Activated naive CD8-positive, alpha-beta T cell (primary cell): ENCODE data around the gene HCAR1.
"Not testable (repeated sequence)": the region's sequence is repeated elsewhere in the genome, so short reads cannot be mapped to it uniquely, and the experiment has no call there.

ENCODE experiments used
- H3K27ac Mint-ChIP-seq: one replicate; pipeline ENCODE4 v1.8.0; 2021; ENCODE audit warnings: mixed read lengths
- H3K27me3 Mint-ChIP-seq: one replicate; pipeline ENCODE4 v1.8.0; 2021; ENCODE audit warnings: mixed read lengths
- H3K36me3 Mint-ChIP-seq: one replicate; pipeline ENCODE4 v1.8.0; 2021; ENCODE audit warnings: mixed read lengths
- H3K4me1 Mint-ChIP-seq: one replicate; pipeline ENCODE4 v1.8.0; 2021; ENCODE audit warnings: low read depth, mixed read lengths
- H3K4me3 Mint-ChIP-seq: one replicate; pipeline ENCODE4 v1.8.0; 2021; ENCODE audit warnings: mild to moderate bottlenecking, mixed read lengths
- H3K9me3 Mint-ChIP-seq: one replicate; pipeline ENCODE4 v1.8.0; 2021; ENCODE audit warnings: low read depth, mixed read lengths

Gene HCAR1

DNA sequence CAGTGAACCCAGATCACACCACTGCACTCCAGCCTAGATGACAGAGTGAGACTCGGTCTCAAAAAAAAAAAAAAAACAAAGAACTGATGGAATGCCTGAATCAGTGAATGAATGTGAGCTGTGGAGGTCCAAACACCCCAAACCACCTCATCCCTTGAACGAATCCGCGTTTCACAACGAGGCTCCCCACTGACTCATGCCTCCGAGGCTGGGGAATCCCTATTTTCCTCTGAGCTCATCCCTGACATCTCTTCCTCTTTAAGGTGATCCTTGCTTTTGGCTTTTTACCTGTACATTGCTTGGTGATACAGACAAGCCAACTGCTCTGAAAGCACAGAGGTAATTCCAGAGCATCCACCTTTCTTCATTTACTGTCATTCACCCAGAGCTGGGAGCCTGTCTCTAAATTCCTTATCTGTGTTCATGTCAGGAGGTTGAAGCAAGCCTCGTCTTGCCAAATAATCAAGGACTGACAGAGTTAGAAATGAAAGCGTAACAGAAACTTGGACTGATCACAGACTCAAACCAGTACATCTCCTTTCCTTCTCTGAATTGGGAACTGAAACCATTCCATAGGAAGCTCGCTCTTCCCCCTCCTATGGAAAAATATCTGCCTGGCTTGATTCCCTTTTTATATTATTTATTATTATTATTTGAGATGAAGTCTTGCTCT lies 30.5 kb downstream of the HCAR1 start:
- not testable (repeated sequence) for H3K27me3 Mint-ChIP-seq, H3K9me3 Mint-ChIP-seq, H3K27ac Mint-ChIP-seq, H3K36me3 Mint-ChIP-seq, H3K4me3 Mint-ChIP-seq, H3K4me1 Mint-ChIP-seq

DNA sequence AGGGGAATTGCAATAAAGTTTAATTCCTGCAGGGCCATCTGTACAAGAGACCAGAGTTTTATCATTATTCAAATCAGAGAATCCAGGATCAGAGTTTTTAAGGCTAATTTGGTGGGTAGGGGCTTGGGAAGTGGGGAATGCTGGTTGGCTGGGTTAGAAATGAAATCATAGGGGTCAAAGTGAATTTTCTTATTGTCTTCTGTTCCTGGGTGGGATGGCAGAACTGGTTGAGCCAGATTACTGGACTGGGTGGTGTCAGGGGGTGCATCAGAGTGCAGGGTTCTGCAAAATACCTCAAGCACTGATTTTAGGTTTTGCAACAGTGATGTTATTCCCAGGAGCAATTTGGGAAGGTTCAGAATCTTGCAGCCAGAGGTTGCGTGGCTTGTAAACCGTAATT lies 33.7 kb downstream of the HCAR1 start:
- not testable (repeated sequence) for H3K4me1 Mint-ChIP-seq, H3K27ac Mint-ChIP-seq, H3K36me3 Mint-ChIP-seq, H3K9me3 Mint-ChIP-seq, H3K27me3 Mint-ChIP-seq, H3K4me3 Mint-ChIP-seq

DNA sequence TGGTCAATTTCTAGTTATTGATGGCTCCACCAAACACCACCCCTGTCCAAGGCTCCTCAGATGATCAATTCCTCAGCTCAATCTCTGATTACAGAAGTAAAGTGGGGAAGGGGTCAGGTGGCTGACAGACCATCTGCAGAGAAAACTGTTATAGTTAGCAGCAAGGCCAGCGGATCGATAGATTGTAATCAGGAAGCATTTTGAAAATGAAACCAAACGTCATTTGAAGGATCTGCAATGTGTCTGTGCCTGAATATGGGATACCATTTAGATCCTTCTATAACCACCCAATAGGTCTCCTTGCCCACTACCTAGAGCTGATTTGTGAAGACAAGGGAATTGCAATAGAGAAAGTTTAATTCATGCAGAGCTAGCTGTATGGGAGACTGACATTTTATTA lies 39.1 kb downstream of the HCAR1 start:
- Mint-ChIP-seq H3K27ac (no peak overlapping the region), H3K4me1 (no peaks in the 10 kb centered on the region), H3K36me3 (no peaks in the 10 kb centered on the region), H3K9me3 (no peaks in the 10 kb centered on the region), H3K27me3 (no peaks in the 10 kb centered on the region), H3K4me3 (no peak overlapping the region)

DNA sequence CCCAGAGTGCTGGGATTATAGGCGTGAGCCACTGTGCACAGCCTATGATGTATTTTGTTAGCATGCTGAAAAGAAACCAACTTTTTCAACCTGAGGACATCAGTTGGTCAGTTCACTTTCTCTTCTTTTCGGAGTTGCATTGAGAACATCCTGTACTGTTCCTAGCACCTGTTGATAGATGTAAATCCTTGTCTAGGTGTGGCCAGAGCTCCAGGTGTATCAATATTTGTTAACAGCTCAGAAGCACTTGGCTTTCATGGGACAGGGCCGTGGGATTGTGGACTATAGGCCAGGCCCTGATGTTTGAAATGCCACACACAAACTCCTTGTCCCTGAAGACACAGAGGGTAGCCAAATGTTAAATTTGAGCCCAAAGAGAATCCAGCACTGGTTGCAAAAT lies 42.4 kb downstream of the HCAR1 start:
- no peaks in the 10 kb centered on the region for H3K9me3 Mint-ChIP-seq
- H3K4me1 Mint-ChIP-seq: no peaks in the 10 kb centered on the region
- H3K36me3 Mint-ChIP-seq: no peaks in the 10 kb centered on the region
- no peak overlapping the region for H3K27ac Mint-ChIP-seq
- no peak overlapping the region for H3K4me3 Mint-ChIP-seq
- no peaks in the 10 kb centered on the region for H3K27me3 Mint-ChIP-seq

DNA sequence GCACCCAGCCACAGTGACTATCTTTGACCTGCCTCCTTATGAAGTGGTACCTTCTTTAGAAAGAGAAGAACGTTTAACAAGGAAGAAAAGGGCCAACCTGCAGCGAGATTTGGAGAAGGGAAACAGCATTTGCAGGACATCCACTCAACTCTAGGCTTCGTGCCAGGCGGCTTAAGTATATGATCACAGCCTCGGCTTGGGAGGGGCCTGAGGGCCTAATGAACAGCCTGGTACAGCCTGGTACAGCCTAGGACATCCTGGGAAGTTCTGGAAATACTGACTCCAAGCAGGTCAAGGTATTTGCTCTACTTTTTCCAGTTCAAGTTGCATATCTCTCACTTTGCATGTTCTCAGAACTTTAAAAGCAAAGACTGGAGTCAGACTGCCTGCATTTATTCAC lies 43.6 kb downstream of the HCAR1 start:
- Mint-ChIP-seq H3K4me1 (no peaks in the 10 kb centered on the region), H3K27me3 (no peaks in the 10 kb centered on the region), H3K9me3 (no peaks in the 10 kb centered on the region)

DNA sequence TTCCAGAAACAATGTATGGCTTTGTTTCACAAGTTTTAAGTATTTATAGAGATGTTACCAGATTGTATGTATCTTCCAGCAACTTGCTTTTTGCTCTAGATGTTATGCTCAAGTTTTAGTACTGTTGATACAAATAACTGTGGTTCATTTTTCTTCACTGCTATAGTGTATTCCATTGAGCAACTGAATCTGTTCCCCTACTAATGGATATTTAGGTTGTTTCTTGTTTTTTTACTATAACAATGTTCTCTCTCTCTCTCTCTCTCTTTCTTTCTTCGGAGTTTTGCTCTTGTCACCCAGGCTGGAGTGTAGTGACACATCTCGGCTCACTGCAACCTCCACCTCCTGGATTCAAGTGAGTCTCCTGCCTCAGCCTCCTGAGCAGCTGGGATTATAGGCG lies 44.1 kb downstream of the HCAR1 start:
- Mint-ChIP-seq H3K4me1 (no peaks in the 10 kb centered on the region), H3K36me3 (no peaks in the 10 kb centered on the region), H3K27me3 (no peaks in the 10 kb centered on the region), H3K4me3 (no peak overlapping the region), H3K9me3 (no peaks in the 10 kb centered on the region), H3K27ac (no peak overlapping the region)

More for the DNA sequence above, 43.6 kb downstream of the HCAR1 start:
- no peaks in the 10 kb centered on the region for H3K36me3 Mint-ChIP-seq
- no peak overlapping the region for H3K27ac Mint-ChIP-seq
- no peak overlapping the region for H3K4me3 Mint-ChIP-seq

DNA sequence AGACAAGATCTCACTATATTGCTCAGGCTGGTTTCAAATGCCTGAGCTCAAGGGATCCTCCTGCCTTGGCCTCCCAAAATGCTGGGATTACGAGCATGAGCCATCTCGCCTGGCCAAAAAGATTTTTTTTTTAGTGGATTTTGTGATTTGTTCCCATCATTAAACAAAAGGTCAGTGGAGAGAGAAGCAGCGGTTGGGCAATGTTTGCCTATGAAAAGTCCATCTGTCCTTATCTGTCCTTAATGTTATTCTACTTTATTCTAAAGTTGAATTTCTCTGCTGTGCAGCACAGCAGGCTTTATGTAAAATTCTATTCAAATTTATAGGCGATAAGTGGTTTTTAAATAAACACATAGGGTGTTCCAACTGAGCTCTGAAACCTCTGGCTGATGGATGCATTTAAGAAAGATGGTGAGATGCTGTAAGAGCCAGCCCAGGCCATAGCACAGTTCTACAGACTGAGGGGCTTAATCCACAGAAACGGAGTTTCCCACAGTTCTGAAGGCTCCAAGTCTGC lies 46.3 kb downstream of the HCAR1 start:
- Mint-ChIP-seq H3K27ac (no peak overlapping the region), H3K36me3 (no peaks in the 10 kb centered on the region), H3K4me3 (no peak overlapping the region)

DNA sequence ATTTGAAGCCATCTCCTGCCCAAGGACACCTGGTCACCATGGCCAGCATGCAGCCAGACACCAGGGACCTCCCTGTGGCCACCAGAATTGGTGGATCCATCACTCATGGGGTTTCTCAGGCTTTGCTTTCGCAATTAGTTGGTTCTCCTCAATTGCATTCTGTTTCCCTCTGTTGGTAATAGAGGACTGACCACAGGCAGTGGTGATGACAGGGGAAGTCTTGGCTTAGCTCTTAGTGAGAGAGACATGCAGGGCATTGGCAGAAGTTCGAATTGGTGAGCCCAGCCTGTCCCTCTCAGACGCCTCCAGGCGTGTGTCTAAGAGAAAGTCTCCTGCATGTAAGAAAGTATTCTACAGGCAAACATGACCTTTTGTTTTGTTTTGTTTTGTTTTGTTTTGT lies 48.8 kb downstream of the HCAR1 start:
- Mint-ChIP-seq H3K4me1 (no peaks in the 10 kb centered on the region), H3K4me3 (no peak overlapping the region), H3K9me3 (no peaks in the 10 kb centered on the region), H3K36me3 (no peaks in the 10 kb centered on the region), H3K27me3 (peaks cover 5% of the 10 kb centered on the region), H3K27ac (no peak overlapping the region)

More for the DNA sequence above, 46.3 kb downstream of the HCAR1 start:
- no peaks in the 10 kb centered on the region for H3K27me3 Mint-ChIP-seq
- no peaks in the 10 kb centered on the region for H3K4me1 Mint-ChIP-seq
- no peaks in the 10 kb centered on the region for H3K9me3 Mint-ChIP-seq

DNA sequence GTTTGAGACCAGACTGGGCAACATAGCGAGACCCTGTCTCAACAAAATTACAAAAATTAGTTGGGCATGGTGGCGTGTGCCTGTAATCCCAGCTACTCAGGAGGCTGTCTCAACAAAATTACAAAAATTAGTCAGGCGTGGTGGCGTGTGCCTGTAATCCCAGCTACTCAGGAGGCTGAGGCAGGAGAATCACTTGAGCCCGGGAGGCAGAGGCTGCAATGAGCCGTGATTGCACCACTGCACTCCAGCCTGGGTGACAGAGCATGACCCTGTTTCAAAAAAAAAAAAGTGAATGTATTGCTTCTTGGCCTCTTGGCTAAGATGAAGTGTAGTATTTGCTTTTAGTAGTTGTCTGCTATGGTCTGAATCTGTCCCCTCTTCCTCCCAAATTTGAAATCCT lies 49.7 kb downstream of the HCAR1 start:
- not testable (repeated sequence) for H3K36me3 Mint-ChIP-seq, H3K27ac Mint-ChIP-seq, H3K4me3 Mint-ChIP-seq, H3K4me1 Mint-ChIP-seq, H3K9me3 Mint-ChIP-seq, H3K27me3 Mint-ChIP-seq

DNA sequence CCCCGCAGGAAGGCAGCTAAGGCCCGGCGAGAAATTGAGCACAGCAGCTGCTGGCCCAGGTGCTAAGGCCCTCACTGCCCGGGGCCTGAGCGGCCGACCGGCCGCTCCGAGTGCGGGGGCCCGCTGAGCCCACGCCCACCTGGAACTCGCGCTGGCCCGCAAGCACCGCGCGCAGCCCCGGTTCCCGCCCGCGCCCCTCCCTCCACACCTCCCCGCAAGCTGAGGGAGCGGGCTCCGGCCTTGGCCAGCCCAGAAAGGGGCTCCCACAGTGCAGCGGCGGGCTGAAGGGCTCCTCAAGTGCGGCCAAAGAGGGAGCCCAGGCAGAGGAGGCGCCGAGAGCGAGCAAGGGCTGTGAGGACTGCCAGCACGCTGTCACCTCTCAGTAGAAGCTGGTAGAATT lies 53.9 kb downstream of the HCAR1 start:
- not testable (repeated sequence) for H3K27me3 Mint-ChIP-seq, H3K4me3 Mint-ChIP-seq, H3K9me3 Mint-ChIP-seq, H3K27ac Mint-ChIP-seq, H3K36me3 Mint-ChIP-seq, H3K4me1 Mint-ChIP-seq
